Activated CD8-positive, alpha-beta memory T cell treated with anti-CD3 and anti-CD28 coated beads for 24 hours (primary cell): Measurements from ENCODE around the gene PHTF1.

Source experiments
- DNase-seq: peaks from one replicate; pipeline ENCODE4 v3.0.0-alpha.2; 2020

PHTF1 gene

DNA sequence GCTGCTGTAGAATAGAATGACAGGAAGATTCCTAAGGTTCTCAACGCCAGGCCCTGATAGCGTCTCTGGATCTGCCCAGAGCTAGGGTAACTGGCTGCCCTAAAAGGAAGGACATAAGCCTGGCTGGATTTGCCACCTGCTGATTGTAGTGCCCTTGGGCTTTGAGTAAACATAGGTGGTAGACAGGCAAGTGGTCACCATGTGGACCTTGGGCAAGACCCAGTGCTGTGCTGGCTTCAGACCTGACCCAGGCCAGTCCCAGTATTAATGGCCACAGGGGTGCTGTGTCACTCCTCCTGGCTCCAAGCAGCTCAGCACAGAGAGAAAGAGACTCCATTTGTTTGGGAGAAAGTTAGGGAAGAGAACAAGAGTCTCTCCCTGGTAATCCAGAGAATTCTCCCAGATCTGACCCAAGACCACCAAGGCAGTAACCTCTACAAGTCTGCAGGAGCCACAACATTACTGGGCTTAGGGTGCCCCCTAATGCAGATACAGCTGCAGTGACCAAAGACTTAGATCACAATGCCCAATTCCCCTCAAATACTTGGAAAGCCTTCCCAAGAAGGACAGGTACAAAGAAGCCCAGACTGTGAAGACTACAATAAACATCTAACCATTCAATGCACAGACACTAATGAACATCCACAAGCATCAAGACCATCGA is 44.5 kb downstream of the PHTF1 start:
- DNase-seq: no peak

DNA sequence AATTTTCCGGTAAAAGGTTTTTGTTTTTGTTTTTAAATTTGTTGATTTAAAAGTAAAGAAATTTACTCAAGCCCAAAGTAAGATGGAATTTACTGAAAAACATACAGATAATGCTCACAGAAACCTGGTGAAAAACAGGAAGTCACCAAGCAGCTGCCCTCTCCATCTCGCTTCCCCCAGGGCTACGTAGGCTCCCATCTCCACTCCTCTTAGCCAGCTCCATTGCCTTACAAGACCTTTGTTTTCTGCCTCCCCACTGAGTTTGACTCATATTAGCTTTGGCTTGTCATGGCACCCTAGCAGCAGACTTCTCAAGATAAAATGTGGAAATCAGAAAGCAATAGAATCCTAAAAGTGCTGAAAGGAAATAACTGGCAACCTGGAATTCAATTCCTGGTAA is 57.9 kb downstream of the PHTF1 start:
- no peak for DNase-seq

DNA sequence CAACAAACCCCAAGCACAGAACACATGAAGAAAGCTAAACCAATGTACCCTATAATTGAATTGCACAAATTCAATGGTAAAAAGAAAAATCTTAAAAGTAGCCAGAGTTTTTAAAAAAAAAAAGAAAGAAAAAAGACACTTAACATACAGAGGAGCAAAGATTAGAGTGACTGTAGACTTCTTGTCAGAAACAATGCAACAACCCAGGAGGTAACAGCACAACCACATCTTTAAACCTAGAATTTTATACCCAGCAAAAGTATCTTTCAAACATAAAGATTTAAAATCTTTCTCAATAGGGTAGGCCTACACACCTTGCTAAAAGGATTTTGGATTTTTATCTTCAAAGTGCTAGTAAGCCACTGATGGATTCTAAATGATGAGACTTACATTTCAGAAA is 64.4 kb downstream of the PHTF1 start:
- no peak for DNase-seq

DNA sequence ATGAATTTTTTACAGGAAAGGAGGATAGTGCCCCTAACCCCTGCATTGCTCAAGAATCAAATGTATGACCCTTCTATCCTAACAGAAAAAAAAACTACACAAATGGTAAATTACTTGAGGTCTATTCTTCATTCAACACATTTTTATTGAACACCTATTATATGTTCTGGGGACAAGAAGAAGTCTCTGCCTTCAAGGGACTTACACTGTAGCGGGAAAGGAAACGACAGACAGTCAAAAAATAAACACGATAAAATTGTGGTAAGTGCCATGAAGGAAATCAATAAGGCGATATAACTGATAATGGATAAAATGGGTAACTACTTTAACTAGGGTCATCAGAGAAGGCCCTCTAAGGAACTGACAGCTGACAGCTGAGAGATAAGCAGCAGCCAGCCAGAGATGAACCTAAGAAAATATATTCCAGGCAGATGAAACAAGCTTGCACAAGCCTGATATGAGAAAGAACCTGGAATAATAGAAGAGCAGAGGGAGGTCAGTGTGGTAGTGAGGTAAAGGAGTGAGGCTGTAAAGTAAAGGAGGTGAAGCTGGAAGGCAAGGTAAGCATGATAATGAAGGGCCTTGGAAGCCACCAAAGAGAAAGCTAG is 66.4 kb downstream of the PHTF1 start:
- DNase-seq: no peak

DNA sequence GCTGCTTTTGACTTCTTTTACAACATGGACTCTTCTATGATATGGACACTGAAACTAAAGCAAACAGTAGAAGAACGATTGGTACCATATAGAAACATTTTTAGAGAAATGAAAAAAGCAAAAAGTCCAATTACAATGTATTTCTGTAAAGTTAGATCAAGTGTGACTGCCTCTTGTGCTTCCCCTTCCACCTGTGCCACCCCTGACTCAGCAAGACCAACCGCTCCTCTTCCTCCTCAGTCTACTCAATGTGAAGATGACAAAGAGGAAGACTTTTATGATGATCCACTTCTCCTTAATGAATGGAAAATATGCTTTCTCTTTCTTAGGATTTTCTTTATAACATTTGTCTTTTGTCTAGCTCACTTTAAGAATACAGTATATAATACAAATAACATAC is 66.9 kb downstream of the PHTF1 start:
- DNase-seq: no peak

DNA sequence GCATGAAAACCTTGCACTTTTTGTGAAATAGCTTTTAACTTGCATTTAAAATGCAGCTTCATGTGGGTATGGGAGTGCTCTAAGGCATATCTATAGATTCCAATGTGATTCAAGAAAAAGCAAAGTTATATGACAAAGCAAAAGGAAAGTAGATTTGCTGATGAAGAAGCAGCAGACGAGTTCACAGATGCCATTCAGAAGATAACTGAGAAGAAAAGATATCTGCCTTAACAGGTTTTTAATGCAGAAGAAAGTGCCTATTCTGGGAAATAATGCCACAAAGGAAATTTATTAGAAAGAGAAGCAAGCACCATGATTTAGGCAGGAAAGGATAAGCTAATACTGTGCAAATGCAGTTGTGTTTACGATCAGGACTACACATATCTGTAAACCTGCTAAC is 68.1 kb downstream of the PHTF1 start:
- DNase-seq: no peak

DNA sequence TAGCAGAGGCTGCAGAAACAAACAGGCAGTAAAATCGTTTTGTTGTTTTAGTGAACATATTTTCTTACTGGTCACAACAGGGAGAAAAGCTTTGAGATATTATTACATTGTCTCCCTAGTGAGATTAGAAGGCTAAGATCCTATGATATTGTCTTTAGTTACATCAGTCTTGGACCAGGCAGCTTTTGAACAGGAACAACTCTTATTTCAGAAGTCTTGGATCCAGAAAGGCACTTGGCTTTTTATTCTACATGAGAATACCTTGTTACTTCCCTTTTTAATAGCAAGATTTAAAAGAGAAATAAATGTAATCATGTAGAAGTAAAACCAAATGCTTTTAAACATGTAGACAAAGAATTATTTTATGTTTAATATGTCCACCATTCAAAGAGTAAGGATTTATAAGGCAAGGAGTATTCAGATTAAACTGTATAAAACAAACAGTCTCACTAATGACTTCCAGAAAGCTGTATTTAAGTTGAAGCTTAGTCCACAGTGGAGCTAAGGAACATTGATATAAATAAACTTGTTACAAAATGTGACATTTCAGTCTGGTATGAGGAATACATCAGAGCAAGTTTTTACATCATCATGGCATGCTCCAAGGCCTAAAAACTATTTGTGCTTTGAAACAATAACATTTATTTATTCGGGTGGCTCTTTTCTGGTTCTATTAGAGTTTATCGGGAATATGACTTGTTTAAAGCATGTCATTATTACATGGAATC is 72.2 kb downstream of the PHTF1 start:
- no peak for DNase-seq

DNA sequence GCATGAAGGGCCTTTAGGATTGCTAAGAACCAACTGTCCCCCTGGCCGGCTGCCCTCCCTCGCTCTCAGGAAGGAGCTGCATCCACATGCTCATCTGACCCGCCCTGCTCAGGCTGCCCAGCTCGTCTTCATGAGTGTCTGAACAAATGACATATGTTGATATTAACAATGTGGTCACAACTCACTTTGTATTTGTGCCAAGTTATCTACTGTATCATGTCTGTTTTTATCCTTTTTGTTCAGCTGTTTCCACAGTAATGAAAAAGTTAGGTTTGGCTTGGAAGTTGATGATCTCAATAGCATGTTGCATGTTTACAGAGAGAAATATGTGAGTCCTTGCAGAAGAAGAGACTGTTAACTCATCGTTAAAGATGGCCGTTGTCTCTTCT is 75.1 kb downstream of the PHTF1 start:
- no peak for DNase-seq

DNA sequence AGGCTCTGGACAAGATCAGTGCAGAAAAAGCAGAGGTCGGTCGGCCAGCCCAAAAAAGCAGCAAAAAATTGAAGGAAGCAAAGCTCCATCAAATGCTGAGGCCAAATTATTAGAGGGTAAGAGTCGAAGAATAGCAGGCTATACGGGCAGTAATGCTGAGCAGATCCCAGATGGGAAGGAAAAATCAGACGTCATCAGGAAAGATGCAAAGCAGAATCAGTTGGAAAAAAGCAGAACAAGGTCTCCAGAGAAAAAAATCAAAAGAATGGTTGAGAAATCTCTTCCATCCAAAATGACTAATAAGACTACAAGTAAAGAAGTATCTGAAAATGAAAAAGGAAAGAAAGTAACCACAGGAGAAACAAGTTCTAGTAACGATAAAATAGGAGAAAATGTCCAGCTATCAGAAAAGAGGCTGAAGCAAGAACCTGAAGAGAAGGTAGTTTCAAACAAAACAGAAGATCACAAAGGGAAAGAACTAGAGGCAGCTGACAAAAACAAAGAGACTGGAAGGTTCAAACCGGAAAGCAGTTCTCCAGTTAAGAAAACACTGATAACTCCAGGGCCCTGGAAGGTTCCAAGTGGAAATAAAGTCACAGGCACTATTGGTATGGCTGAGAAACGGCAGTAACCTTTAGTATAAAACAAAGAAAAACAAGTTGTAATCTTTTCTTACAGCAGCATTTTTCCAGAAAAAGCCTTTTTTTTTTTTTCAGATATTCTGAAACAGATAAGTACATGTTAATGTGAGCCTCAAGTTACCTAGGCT is 75.7 kb downstream of the PHTF1 start:
- DNase-seq: no peak

DNA sequence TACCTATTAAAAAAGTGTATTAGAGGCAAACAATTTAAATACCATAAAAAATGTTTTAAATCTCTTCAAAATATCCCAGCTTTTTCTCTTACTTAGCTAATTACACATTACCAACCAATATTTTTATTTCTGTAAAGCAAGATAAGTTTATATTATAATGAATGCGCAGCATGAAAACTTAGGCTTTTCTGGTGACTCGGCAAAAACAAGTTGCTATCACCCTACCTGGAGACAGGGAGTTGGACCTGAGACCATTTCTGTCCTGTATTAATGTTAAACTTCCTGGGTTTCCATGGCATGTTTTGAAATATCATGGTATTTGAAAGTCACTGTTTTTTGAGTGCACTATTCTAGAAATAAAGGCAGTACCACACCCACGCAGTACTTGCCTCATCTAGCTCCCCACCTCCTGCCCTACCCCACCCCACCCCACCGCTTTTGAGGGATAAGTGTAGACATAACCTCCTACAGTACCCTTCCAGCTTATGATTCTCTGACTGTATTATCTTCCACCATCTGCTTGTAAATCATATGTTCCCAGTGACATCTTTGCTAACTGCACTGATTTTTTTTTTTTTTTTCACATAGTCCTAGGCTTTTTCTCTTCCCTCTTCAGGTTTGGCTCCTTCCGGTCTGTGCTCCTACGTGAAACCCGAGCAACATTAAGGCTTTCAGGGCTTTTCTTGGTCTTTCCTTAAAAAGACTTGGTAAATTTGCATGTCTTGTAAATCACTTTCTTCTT is 77.5 kb downstream of the PHTF1 start:
- DNase-seq: no peak

DNA sequence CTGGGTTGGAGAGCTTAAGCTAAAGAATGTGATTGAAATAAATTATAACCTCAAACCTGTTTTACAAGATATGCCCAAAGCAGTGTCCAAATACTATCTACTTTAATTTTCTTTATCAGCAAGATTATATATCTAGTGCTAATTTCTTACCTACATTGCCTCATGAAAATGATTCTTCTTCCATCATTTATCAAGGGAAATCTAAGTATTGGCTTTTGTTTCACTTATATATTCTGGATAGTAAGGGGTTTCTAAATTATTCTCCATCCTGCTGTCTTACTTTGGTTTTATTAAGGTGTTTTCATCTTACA is 81.2 kb downstream of the PHTF1 start:
- no peak for DNase-seq

DNA sequence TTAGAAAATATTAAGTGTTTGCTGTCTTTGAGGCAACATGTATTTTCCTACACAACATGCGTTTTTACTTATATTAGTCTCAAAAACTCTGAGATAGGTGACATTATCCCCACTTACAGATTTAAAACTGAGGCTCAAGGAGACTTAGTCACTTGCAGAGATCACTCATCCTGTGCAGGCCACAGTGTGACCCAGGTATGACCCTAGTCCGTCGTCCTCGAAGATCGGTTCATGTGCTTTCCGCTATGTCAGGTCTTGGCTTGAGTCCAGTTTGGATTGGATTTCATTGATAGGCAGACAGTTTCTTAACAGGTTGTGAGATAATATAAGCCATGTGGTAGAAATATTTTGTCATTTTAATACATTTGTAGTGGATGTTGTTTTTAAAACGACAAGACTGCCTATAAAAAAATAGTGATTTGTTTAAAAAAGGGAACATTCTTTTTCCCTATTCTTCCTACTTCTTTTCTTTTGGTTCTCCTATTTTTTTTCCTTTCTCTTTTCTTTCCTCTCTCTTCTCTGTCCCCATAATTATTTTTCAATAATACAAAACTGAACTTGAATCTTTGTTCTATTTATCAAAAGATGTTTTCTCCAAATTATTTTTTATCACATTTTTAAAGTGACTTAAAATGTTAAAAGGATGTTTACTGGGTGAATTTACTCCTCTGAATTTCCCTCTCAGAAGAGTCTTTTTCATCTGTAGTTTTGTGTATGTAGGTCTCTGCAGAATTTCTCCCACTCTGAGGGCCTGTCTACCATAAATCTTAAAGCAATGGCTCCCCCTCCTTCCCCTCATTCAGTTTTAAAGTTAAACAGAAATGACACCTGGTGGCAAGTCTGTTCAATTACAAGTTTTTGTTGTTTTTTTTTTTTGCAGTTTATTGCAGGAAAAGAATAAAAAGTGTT is 81.8 kb downstream of the PHTF1 start:
- DNase-seq: no peak

DNA sequence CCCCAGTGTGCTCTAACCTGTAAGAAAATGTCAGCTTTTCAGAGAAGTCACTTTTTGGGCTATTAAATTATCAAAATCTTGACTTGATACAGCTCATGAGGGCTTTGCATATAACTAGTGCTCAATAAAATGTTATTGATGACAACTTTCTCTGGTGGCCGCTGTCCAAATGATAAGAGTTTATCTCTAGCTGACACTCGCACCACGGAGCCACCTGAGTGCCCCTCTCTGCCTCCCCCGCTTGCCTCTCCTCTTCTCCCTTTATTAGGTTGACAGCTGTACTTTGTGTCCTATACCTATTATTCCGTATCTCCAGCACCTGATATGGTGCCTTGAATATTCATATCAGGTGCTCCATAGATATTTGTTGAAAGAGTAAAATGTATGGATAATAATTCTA is 82.8 kb downstream of the PHTF1 start:
- DNase-seq: no peak

DNA sequence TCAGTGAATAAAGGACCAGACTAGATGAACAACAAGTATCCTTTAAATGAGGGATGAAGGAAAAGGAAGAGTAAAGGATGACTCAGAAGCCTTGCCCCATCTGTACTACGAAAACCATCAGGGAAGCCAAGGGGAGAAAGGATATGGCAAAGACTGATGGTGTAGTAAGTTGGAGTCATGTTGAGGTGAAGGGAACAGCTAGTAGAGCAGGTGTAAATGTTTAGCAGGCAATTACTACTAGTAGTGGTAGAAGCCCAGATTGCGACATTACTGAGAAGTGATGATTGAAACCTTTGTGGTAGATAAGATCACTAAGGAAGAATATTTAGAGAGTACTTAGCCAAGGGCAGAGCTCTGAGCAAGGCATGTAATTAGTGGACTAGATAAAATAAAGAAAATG is 84.0 kb downstream of the PHTF1 start:
- no peak for DNase-seq

DNA sequence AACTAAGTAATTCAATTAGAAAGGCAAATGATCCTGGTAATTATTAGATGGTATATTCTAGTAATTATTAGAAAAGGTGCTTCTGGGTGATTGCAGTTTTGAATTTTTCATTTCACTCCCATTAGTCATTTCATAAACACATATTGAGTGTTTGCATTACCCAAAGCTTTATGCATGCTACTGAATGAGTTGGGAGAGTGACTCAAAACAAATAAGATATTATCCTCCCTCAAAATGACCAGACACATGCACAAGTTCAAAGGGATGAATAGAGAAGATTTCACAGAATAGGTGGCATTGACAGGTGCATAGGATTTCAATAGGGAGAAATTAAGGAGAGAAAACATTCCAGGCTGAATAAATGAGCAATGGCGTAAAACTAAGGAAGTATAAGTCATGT is 84.7 kb downstream of the PHTF1 start:
- DNase-seq: no peak

DNA sequence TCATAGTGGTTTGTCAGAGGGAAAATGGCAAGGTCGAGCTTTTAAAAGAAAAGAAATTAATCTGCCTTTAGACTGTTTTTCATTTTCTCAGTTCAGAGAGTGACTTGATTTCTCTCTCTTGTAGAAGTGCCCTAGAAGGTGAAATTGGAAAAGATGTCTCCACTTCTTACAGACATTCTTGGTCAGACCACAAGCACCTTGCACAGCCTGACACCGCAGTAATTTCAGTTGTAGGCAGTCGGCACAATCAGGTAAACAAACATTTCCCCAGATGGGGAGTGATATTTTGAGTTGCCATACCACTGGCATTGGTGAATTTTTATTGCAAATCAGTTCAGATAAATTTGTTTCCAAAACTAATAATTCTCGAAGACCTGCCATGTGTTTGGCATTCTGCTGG is 86.8 kb downstream of the PHTF1 start:
- DNase-seq: no peak

DNA sequence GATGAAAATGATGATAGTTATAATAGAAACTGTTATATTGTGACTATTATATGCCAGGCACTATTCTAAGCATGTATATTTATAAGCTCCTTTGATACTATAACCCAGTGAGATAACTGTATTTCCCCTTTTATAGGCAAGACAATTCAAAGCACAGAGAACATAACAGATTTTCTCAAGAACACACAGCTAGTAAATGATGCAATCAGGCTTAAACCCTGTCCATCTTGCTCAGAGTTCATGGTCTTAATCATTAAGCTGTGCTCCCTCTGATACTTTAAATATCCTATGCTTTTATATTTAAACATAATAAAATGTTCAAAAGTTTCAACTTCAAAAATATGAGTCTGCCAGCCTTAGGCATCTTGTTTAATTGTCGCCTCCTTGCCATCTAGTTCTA is 88.6 kb downstream of the PHTF1 start:
- no peak for DNase-seq

DNA sequence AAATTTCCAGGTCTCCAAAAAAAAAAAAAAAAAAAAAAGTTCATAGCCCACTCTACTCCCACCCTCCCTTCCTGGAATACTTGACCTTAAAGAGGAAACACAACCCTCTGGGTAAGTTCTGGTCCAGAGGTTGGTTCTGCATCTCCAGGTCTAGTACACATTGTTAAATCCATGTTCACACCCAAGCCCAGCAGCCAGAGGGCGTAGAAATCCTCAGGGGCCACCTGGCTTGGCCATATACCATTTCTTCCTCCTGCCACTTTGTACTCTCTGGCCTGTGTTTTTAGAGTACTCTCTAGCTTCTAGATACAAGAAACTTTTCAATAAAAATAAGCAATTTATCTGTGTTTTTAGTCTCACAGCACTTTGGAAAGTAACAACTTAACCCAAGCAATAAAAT is 89.3 kb downstream of the PHTF1 start:
- DNase-seq: no peak

DNA sequence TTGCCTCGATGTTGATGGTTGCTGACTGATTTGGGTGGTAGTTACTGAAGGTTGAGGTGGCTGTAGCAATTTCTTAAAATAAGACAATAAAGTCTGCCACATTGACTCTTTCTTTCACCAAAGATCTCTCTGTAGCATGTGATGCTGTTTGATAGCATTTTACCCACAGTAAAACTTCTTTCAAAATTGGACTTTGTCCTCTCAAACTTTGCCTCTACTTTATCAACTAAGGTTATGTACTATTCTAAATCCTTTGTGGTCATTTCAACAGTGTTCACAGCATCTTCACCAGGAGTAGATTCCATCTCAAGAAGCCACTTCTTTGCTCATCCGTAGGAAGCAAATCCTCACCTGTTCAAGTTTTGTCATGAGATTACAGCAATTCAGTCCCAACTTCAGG is 93.2 kb downstream of the PHTF1 start:
- no peak for DNase-seq

DNA sequence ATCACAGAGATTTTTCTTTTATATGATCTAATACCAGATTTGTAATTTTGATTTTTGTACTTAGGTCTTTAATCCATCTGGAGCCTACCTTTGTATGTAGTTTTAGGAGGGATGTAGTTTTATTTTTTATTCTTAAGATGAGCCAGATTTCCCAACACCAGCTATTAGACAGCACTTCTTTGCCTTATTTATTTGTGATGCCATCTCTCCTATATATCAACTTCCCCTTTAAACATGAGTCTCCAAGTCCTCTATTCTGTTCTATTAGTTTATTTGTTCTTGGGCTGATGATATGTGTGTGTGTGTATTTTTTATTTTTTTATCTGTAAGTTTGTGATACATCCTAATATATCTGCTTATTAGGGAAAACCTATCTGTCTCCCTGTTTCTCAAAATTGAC is 94.2 kb downstream of the PHTF1 start:
- no peak for DNase-seq

DNA sequence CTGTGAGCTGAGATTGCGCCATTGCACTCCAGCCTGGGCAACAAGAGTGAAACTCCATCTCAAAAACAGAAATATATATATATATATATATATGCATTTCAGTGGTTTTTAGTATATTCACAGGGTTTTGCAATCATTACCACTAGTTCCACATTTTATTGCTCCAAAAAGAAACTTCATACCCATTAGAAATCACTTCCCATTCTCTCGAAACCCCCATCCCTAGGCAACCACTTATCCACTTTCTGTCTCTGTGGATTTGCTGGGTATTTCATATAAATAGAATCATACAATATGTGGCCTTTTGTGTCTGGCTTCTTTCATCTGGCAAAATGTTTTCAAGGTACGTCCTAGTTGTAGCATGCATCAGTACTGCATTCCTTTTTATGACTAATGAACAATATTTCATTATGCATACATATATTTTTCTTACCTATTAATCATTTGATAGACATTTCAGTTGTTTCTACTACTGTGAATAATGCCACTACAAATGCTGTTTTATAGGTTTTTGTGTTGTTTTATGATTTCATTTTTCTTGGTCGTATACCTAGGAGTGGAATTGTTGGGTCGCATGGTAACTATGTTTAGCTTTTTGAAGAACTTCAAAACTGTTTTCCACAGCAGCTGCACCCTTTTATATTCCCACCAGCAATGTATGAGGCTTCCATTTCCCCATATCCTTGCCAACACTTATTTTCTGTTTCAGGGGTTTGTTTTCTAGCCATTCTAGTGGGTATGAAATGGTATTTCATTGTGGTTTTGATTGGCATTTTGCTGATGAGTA is 95.9 kb downstream of the PHTF1 start:
- no peak for DNase-seq
